Colon (tissue), 2 donors: Measurements from ENCODE around the gene SPATA46.
"Not testable (repeated sequence)": the region's sequence is repeated elsewhere in the genome, so short reads cannot be mapped to it uniquely, and the experiment has no call there.

Source experiments
- FAIRE-seq: peaks from 2 replicates; lab custom pipeline; 2012; peaks lifted over from hg19 to GRCh38; lab: Jason Lieb, UNC
- donor health status: control.
- donor health status: control.

Gene SPATA46

GRCh38 chr1:162357681-162358266 lies 18.9 kb downstream of the SPATA46 start:
- no peak for FAIRE-seq

GRCh38 chr1:162353702-162354101 lies 23.0 kb downstream of the SPATA46 start:
- no peak for FAIRE-seq

GRCh38 chr1:162353078-162353477 lies 23.6 kb downstream of the SPATA46 start:
- no peak for FAIRE-seq

GRCh38 chr1:162351874-162352273 lies 24.8 kb downstream of the SPATA46 start:
- FAIRE-seq: not testable (repeated sequence)

GRCh38 chr1:162351246-162351842 lies 25.3 kb downstream of the SPATA46 start:
- FAIRE-seq: no peak

GRCh38 chr1:162349635-162350330 lies 26.9 kb downstream of the SPATA46 start:
- no peak for FAIRE-seq

GRCh38 chr1:162347281-162347680 lies 29.4 kb downstream of the SPATA46 start:
- FAIRE-seq: no peak

GRCh38 chr1:162343470-162343869 lies 33.2 kb downstream of the SPATA46 start:
- FAIRE-seq: no peak

- FAIRE-seq: no peak
These were observed 34.1 kb downstream of the SPATA46 start for GRCh38 chr1:162342452-162342983.

GRCh38 chr1:162336621-162337285 lies 39.9 kb downstream of the SPATA46 start:
- no peak for FAIRE-seq

- no peak for FAIRE-seq
These were observed 41.5 kb downstream of the SPATA46 start for GRCh38 chr1:162335126-162335525.

- no peak for FAIRE-seq
These were observed 42.7 kb downstream of the SPATA46 start for GRCh38 chr1:162333991-162334390.

- no peak for FAIRE-seq
These were observed 46.8 kb downstream of the SPATA46 start for GRCh38 chr1:162329826-162330225.

GRCh38 chr1:162328512-162328911 lies 48.1 kb downstream of the SPATA46 start:
- no peak for FAIRE-seq

- FAIRE-seq: no peak
These were observed 48.9 kb downstream of the SPATA46 start for GRCh38 chr1:162327788-162328165.

GRCh38 chr1:162327144-162327787 lies 49.4 kb downstream of the SPATA46 start:
- FAIRE-seq: no peak

GRCh38 chr1:162326559-162326958 lies 50.1 kb downstream of the SPATA46 start:
- FAIRE-seq: no peak

- FAIRE-seq: no peak
These were observed 52.3 kb downstream of the SPATA46 start for GRCh38 chr1:162324396-162324795.
